ENCODE results near the gene PPP1R1C.

- no peak for TF ChIP-seq CTCF (IDR thresholded peaks at IDR 0.05)
- no peak for TF ChIP-seq POLR2A (IDR thresholded peaks at IDR 0.05)
These were observed 148.5 kb downstream of the PPP1R1C start for GRCh38 chr2:182134201-182134600.

All from testis (tissue), 2 donors.